ENCODE measurements around the gene IER3IP1. TPM values are rescaled to one million over a fixed set of nuclear protein-coding genes. Genes with fewer than 3 reads are reported as not detected.
A peak's percentile ranks its signal among the peaks of the same experiment; 100 is the strongest.
"Not testable (repeated sequence)": the region's sequence is repeated elsewhere in the genome, so short reads cannot be mapped to it uniquely, and the experiment has no call there.

IER3IP1 gene
- total RNA-seq, 2 donors from 2014 or later: 6.1 to 10.3 TPM

DNA sequence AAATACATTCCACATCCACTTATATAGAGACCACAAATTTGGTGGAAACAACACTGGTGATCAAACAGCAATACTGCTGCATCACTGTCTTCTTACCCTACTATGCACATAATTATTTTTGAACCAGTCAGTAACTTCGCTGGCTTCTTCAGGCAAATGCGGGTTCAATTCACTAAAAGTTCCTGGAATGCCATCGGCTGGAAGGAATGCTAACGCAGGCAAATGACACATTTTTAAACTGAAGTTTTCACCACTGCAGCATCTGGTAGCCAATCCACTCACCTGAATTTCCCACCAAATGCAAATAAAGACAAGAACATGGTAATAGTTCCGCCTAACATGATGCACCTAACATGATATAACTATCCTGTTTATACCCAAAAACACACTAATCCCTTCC, 15.9 kb downstream of the IER3IP1 start:
- Histone ChIP-seq H3K4me3 (ENCODE audit: low read length) (no peak overlapping the region), H3K4me1 (ENCODE audit: control insufficient read depth, insufficient read depth, low read length) (peaks cover 5% of the 10 kb centered on the region), H3K36me3 (ENCODE audit: control insufficient read depth, insufficient read depth, low read length) (peaks cover 11% of the 10 kb centered on the region), H3K9me3 (ENCODE audit: control insufficient read depth, low read length) (no peaks in the 10 kb centered on the region), H3K27me3 (ENCODE audit: control insufficient read depth, insufficient read depth, low read length, poor library complexity, severe bottlenecking) (no peaks in the 10 kb centered on the region), H3K9ac (ENCODE audit: extremely low read depth, low read length, poor library complexity, severe bottlenecking) (no peak overlapping the region), H3K27ac (ENCODE audit: low read depth, low read length) (no peak overlapping the region)
- no peak for TF ChIP-seq CTCF (conservative IDR thresholded peaks at IDR 0.05)
- no peaks in the 10 kb centered on the region for H3K9me3 Mint-ChIP-seq
- H3K36me3 Mint-ChIP-seq (ENCODE audit: low read depth): peaks cover 18% of the 10 kb centered on the region
- no peak overlapping the region for H3K4me3 Mint-ChIP-seq
- H3K27ac Mint-ChIP-seq: no peak overlapping the region
- DNase-seq: no peak
- peaks cover 10% of the 10 kb centered on the region for H3K4me1 Mint-ChIP-seq
- WGBS, 2 experiments (ENCODE audit: insufficient coverage in 1 of 2, insufficient read length in 1 of 2): 92 to 96% methylated on average over 5 of the region's 5 CpGs
- H3K27me3 Mint-ChIP-seq (ENCODE audit: insufficient read depth): no peaks in the 10 kb centered on the region

- not testable (repeated sequence) for H3K27ac Mint-ChIP-seq; H3K4me3 Mint-ChIP-seq; H3K4me3 ChIP-seq (ENCODE audit: low read length); H3K27ac ChIP-seq (ENCODE audit: low read depth, low read length); H3K27me3 Mint-ChIP-seq (ENCODE audit: insufficient read depth); H3K9me3 Mint-ChIP-seq; H3K9me3 ChIP-seq (ENCODE audit: control insufficient read depth, low read length); H3K9ac ChIP-seq (ENCODE audit: extremely low read depth, low read length, poor library complexity, severe bottlenecking); H3K27me3 ChIP-seq (ENCODE audit: control insufficient read depth, insufficient read depth, low read length, poor library complexity, severe bottlenecking); H3K4me1 ChIP-seq (ENCODE audit: control insufficient read depth, insufficient read depth, low read length); H3K4me1 Mint-ChIP-seq
- DNase-seq: peak; percentile 62
- H3K36me3 Mint-ChIP-seq (ENCODE audit: low read depth): peaks cover 34% of the 10 kb centered on the region
- WGBS, 2 experiments (ENCODE audit: insufficient coverage in 1 of 2, insufficient read length in 1 of 2): 92 to 95% methylated on average over 5 to 16 of the region's 16 CpGs
- H3K36me3 ChIP-seq (ENCODE audit: control insufficient read depth, insufficient read depth, low read length): peaks cover 27% of the 10 kb centered on the region
These were observed 17.8 kb downstream of the IER3IP1 start for GRCh38 chr18:47158404-47158803.

DNA sequence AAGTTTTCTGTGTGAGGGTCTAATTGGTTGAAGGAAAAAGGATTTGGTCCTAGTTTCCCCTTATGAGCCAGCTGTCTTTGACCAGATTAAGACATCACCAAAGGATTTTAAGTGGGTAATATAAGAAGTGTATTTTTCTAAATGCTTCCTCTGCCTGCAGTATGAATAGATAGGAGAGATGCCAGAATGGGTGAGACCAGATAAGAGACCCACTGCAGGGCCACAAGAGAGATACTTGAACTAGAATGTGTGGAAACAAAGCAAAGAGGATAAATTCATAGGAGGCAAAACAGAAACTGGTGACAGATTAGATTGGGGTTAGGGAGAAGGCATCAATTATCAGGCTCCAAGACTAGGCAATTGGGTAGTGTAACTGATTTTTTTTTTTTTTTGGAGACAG, 24.7 kb downstream of the IER3IP1 start:
- H3K4me1 Mint-ChIP-seq: peaks cover 12% of the 10 kb centered on the region
- no peak overlapping the region for H3K27ac ChIP-seq (ENCODE audit: low read depth, low read length)
- no peaks in the 10 kb centered on the region for H3K4me1 ChIP-seq (ENCODE audit: control insufficient read depth, insufficient read depth, low read length)
- no peaks in the 10 kb centered on the region for H3K9me3 ChIP-seq (ENCODE audit: control insufficient read depth, low read length)
- peaks cover 25% of the 10 kb centered on the region for H3K36me3 Mint-ChIP-seq (ENCODE audit: low read depth)
- no peak for DNase-seq
- H3K9me3 Mint-ChIP-seq: no peaks in the 10 kb centered on the region
- no peak overlapping the region for H3K9ac ChIP-seq (ENCODE audit: extremely low read depth, low read length, poor library complexity, severe bottlenecking)
- peak overlapping the region; percentile 99 for H3K4me3 ChIP-seq (ENCODE audit: low read length)
- H3K27ac Mint-ChIP-seq: peak overlapping the region; percentile 96
- H3K27me3 Mint-ChIP-seq (ENCODE audit: insufficient read depth): no peaks in the 10 kb centered on the region
- peaks cover 26% of the 10 kb centered on the region for H3K36me3 ChIP-seq (ENCODE audit: control insufficient read depth, insufficient read depth, low read length)
- no peak for TF ChIP-seq CTCF (conservative IDR thresholded peaks at IDR 0.05)
- H3K4me3 Mint-ChIP-seq: peak overlapping the region; percentile 93
- no peaks in the 10 kb centered on the region for H3K27me3 ChIP-seq (ENCODE audit: control insufficient read depth, insufficient read depth, low read length, poor library complexity, severe bottlenecking)

- DNase-seq: no peak
- peak overlapping the region; percentile 96 for H3K27ac Mint-ChIP-seq
- 14 to 17% methylated on average over 6 to 13 of the region's 13 CpGs for WGBS, 2 experiments (ENCODE audit: insufficient coverage in 1 of 2, insufficient read length in 1 of 2)
These were observed 25.3 kb downstream of the IER3IP1 start for GRCh38 chr18:47150824-47151366.

More at GRCh38 chr18:47150824-47151366, 25.3 kb downstream of the IER3IP1 start:
- no peaks in the 10 kb centered on the region for H3K27me3 ChIP-seq (ENCODE audit: control insufficient read depth, insufficient read depth, low read length, poor library complexity, severe bottlenecking)
- no peaks in the 10 kb centered on the region for H3K4me1 ChIP-seq (ENCODE audit: control insufficient read depth, insufficient read depth, low read length)
- peak overlapping the region; percentile 67 for H3K9ac ChIP-seq (ENCODE audit: extremely low read depth, low read length, poor library complexity, severe bottlenecking)
- H3K27me3 Mint-ChIP-seq (ENCODE audit: insufficient read depth): no peaks in the 10 kb centered on the region
- H3K36me3 ChIP-seq (ENCODE audit: control insufficient read depth, insufficient read depth, low read length): peaks cover 21% of the 10 kb centered on the region
- H3K4me3 Mint-ChIP-seq: peak overlapping the region; percentile 93
- no peak for TF ChIP-seq CTCF (conservative IDR thresholded peaks at IDR 0.05)
- H3K4me1 Mint-ChIP-seq: peaks cover 12% of the 10 kb centered on the region
- no peaks in the 10 kb centered on the region for H3K9me3 Mint-ChIP-seq
- H3K4me3 ChIP-seq (ENCODE audit: low read length): peak overlapping the region; percentile 99
- peaks cover 20% of the 10 kb centered on the region for H3K36me3 Mint-ChIP-seq (ENCODE audit: low read depth)
- H3K9me3 ChIP-seq (ENCODE audit: control insufficient read depth, low read length): no peaks in the 10 kb centered on the region
- peak overlapping the region; percentile 90 for H3K27ac ChIP-seq (ENCODE audit: low read depth, low read length)

Data from endodermal cell (in vitro differentiated cells).